Fibroblast of skin of back (primary cell): ENCODE data around the gene TRNAU1AP. TPM values are rescaled to one million over a fixed set of nuclear protein-coding genes. Genes with fewer than 3 reads are reported as not detected.
"Not testable (repeated sequence)": the region's sequence is repeated elsewhere in the genome, so short reads cannot be mapped to it uniquely, and the experiment has no call there.

Source experiments
- DNase-seq: peaks from one replicate; pipeline ENCODE4 v3.0.0-alpha.2; 2013
- polyA plus RNA-seq, 2 experiments: library from polyadenylated mRNA; unstranded; fragments of 120-200 nt; gene quantifications; one replicate each; pipeline ENCODE4 v1.2.1, GENCODE V29; 2013; ENCODE audit not compliant: insufficient read length in 2 of 2

The TRNAU1AP gene
- 24.5 TPM for polyA plus RNA-seq (2013, experiment 1 of 2; ENCODE audit: insufficient read length)
- polyA plus RNA-seq (2013, experiment 2 of 2; ENCODE audit: insufficient read length), result 21.5 TPM

- DNase-seq, result peak; percentile 95
Measured at GRCh38 chr1:28552758-28553663, at the start of gene TRNAU1AP. Gene TRNAU1AP (plus strand): TSS chr1:28553085. CDS start chr1:28553111, 26 bp downstream.

GRCh38 chr1:28503117-28503516, 49.8 kb upstream of the TRNAU1AP start:
- DNase-seq, result no peak

GRCh38 chr1:28505406-28506187, 47.3 kb upstream of the TRNAU1AP start, which contains the start of gene RCC1:
Gene RCC1 (plus strand): TSS chr1:28506043. CDS start chr1:28529867, 23,824 bp downstream.
- DNase-seq, result peak; percentile 99

- DNase-seq, result no peak
Measured at GRCh38 chr1:28506907-28507246, 46.0 kb upstream of the TRNAU1AP start.

- peak; percentile 24 for DNase-seq
Measured at GRCh38 chr1:28507247-28507645, 45.6 kb upstream of the TRNAU1AP start.

- no peak for DNase-seq
Measured at GRCh38 chr1:28507646-28508434, 45.0 kb upstream of the TRNAU1AP start.

GRCh38 chr1:28508435-28508754, 44.5 kb upstream of the TRNAU1AP start:
- DNase-seq, result peak; percentile 21

- DNase-seq, result peak; percentile 30
Measured at GRCh38 chr1:28509705-28510272, 43.1 kb upstream of the TRNAU1AP start.

- DNase-seq, result peak; percentile 57
Measured at GRCh38 chr1:28510273-28510969, 42.5 kb upstream of the TRNAU1AP start.

- DNase-seq, result peak; percentile 51
Measured at GRCh38 chr1:28510970-28511440, 41.9 kb upstream of the TRNAU1AP start.

GRCh38 chr1:28512058-28512611, 40.8 kb upstream of the TRNAU1AP start:
- DNase-seq, result peak; percentile 24

GRCh38 chr1:28514445-28514933, 38.4 kb upstream of the TRNAU1AP start:
- DNase-seq, result peak; percentile 5

- no peak for DNase-seq
Measured at GRCh38 chr1:28516518-28516956, 36.3 kb upstream of the TRNAU1AP start.

GRCh38 chr1:28517649-28517999, 35.3 kb upstream of the TRNAU1AP start:
- DNase-seq, result peak; percentile 50

GRCh38 chr1:28518000-28518744, 34.7 kb upstream of the TRNAU1AP start:
- DNase-seq, result peak; percentile 88

GRCh38 chr1:28518745-28519341, 34.0 kb upstream of the TRNAU1AP start:
- DNase-seq, result peak; percentile 33

GRCh38 chr1:28519946-28520725, 32.7 kb upstream of the TRNAU1AP start:
- no peak for DNase-seq

- DNase-seq, result not testable (repeated sequence)
Measured at GRCh38 chr1:28520796-28521195, 32.1 kb upstream of the TRNAU1AP start.
